Measurements from ENCODE around the gene COPB1. TPM values are rescaled to one million over a fixed set of nuclear protein-coding genes. Genes with fewer than 3 reads are reported as not detected.
A peak's percentile ranks its signal among the peaks of the same experiment; 100 is the strongest.

COPB1 gene
- total RNA-seq, 3 donors from 2014 or later (not counting 1 experiment from before 2014, with no cell fraction given) = 77.1 to 83.8 (median 80.4) TPM

- intact Hi-C loops (cut with micrococcal nuclease) = no loop called here
- Histone ChIP-seq H3K4me3 (ENCODE audit: low read length) (peak overlapping the region; percentile 94), H3K36me3 (ENCODE audit: control insufficient read depth, insufficient read depth, low read length) (peaks cover 36% of the 10 kb centered on the region), H3K27ac (ENCODE audit: low read length) (peak overlapping the region; percentile 89), H3K4me1 (ENCODE audit: control insufficient read depth, insufficient read depth, low read length) (peaks cover 4% of the 10 kb centered on the region), H3K27me3 (ENCODE audit: control insufficient read depth, insufficient read depth, low read length) (no peaks in the 10 kb centered on the region), H3K9me3 (ENCODE audit: control insufficient read depth, insufficient read depth, low read length) (no peaks in the 10 kb centered on the region)
- peaks cover 36 to 41% of the 10 kb centered on the region in 2 donors for H3K4me1 Mint-ChIP-seq
- peak; percentile 46 to 59 (median 48) for ATAC-seq
- H3K36me3 Mint-ChIP-seq = peaks cover 13% of the 10 kb centered on the region
- no peak for TF ChIP-seq CTCF (IDR thresholded peaks at IDR 0.05)
- H3K27ac Mint-ChIP-seq = peak overlapping the region; percentile 96 to 97
- WGBS (ENCODE audit: insufficient coverage) = 2% methylated on average over 5 of the region's 6 CpGs
- peak; percentile 37 to 80 for DNase-seq
- peak overlapping the region; percentile 98 for H3K4me3 Mint-ChIP-seq
- H3K27me3 Mint-ChIP-seq (ENCODE audit: low read depth in 2 of 2) = no peaks in the 10 kb centered on the region
- H3K9me3 Mint-ChIP-seq = no peaks in the 10 kb centered on the region
These were observed 605 bp upstream of the COPB1 start for GRCh38 chr11:14500181-14500651.

DNA sequence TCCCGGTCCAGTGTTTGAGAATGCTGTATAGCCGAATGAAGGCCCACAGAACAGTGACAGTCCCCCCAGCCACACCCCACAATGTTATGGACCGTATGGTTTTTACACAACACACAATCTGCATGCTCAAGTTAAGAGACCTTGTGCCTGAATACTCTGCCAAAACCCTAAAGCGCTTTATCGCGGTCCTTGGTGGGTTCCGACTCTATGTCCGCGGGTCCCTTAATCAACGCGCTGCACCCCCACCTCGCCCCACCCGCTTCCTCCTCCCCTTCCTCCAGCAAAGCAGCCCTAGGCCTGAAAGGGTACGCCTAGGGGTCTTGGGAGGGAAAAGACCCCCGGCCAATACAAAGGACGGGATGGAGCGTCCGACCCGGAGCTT lies 442 bp downstream of the COPB1 start:
- H3K9me3 Mint-ChIP-seq = no peaks in the 10 kb centered on the region
- H3K4me1 ChIP-seq (ENCODE audit: control insufficient read depth, insufficient read depth, low read length) = peaks cover 4% of the 10 kb centered on the region
- H3K4me3 ChIP-seq (ENCODE audit: low read length) = peak overlapping the region; percentile 94
- peak overlapping the region; percentile 89 for H3K27ac ChIP-seq (ENCODE audit: low read length)
- H3K36me3 Mint-ChIP-seq = peaks cover 18% of the 10 kb centered on the region
- under 1% methylated on average over 13 of the region's 19 CpGs for WGBS (ENCODE audit: insufficient coverage)
- H3K9me3 ChIP-seq (ENCODE audit: control insufficient read depth, insufficient read depth, low read length) = no peaks in the 10 kb centered on the region
- TF ChIP-seq CTCF (IDR thresholded peaks at IDR 0.05) = no peak
- H3K27me3 Mint-ChIP-seq (ENCODE audit: low read depth in 2 of 2) = no peaks in the 10 kb centered on the region
- intact Hi-C loops (cut with micrococcal nuclease) = loop anchor here (1.0 to 5.0 kb wide), 4 partner anchors 21 to 406 kb away; partner anchors contain the start of genes CYP2R1 and PSMA1
- peaks cover 36 to 51% of the 10 kb centered on the region in 2 donors for H3K4me1 Mint-ChIP-seq
- DNase-seq (peak in 1 of 2 donors; percentile 61), ATAC-seq (peak; percentile 31 to 49 (median 38))
- H3K4me3 Mint-ChIP-seq = peak overlapping the region; percentile 98
- H3K27me3 ChIP-seq (ENCODE audit: control insufficient read depth, insufficient read depth, low read length) = no peaks in the 10 kb centered on the region
- H3K27ac Mint-ChIP-seq = peak overlapping the region; percentile 96 to 97
- H3K36me3 ChIP-seq (ENCODE audit: control insufficient read depth, insufficient read depth, low read length) = peaks cover 37% of the 10 kb centered on the region

- H3K9me3 Mint-ChIP-seq = no peaks in the 10 kb centered on the region
- H3K27ac Mint-ChIP-seq = peak overlapping the region in 1 of 2 donors; percentile 40
- intact Hi-C loops (cut with micrococcal nuclease) = no loop called here
- no peak overlapping the region for H3K4me3 Mint-ChIP-seq
- Histone ChIP-seq H3K4me1 (ENCODE audit: control insufficient read depth, insufficient read depth, low read length) (no peaks in the 10 kb centered on the region), H3K9me3 (ENCODE audit: control insufficient read depth, insufficient read depth, low read length) (no peaks in the 10 kb centered on the region), H3K27me3 (ENCODE audit: control insufficient read depth, insufficient read depth, low read length) (no peaks in the 10 kb centered on the region), H3K27ac (ENCODE audit: low read length) (no peak overlapping the region), H3K36me3 (ENCODE audit: control insufficient read depth, insufficient read depth, low read length) (peaks cover 84% of the 10 kb centered on the region), H3K4me3 (ENCODE audit: low read length) (no peak overlapping the region)
- peaks cover 16 to 18% of the 10 kb centered on the region in 2 donors for H3K4me1 Mint-ChIP-seq
- TF ChIP-seq CTCF (IDR thresholded peaks at IDR 0.05) = no peak
- no peak for ATAC-seq
- no peaks in the 10 kb centered on the region for H3K27me3 Mint-ChIP-seq (ENCODE audit: low read depth in 2 of 2)
- 100% methylated on average over 1 of the region's 3 CpGs for WGBS (ENCODE audit: insufficient coverage)
- H3K36me3 Mint-ChIP-seq = peaks cover 20% of the 10 kb centered on the region
- DNase-seq = no peak
These were observed 18.9 kb downstream of the COPB1 start for GRCh38 chr11:14480716-14481115.

DNA sequence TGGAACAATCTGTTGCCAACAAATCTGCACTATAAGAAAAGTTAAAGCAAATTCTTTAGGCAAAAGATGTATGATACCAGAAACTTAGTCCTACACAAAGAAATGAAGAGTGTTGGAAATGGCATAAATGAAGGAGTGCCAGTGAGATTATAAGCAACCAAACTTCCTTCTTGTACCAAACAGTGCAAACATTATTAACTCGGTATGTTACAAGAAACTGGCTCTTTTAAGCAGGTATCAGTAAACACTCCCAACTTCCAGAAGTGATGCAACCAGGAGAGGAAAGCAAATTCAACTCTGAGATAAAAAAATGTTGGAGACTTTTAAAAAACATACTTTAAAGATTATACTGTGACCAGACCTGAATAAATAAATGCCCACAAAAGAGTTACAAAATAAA lies 28.5 kb downstream of the COPB1 start:
- ATAC-seq (no peak), DNase-seq (no peak)
- H3K27me3 ChIP-seq (ENCODE audit: control insufficient read depth, insufficient read depth, low read length) = no peaks in the 10 kb centered on the region
- peaks cover 34 to 49% of the 10 kb centered on the region in 2 donors for H3K4me1 Mint-ChIP-seq
- TF ChIP-seq CTCF (IDR thresholded peaks at IDR 0.05) = no peak
- no peaks in the 10 kb centered on the region for H3K27me3 Mint-ChIP-seq (ENCODE audit: low read depth in 2 of 2)
- H3K9me3 ChIP-seq (ENCODE audit: control insufficient read depth, insufficient read depth, low read length) = no peaks in the 10 kb centered on the region
- WGBS (ENCODE audit: insufficient coverage) = 100% methylated on average over 1 of the region's 1 CpG
- H3K9me3 Mint-ChIP-seq = no peaks in the 10 kb centered on the region
- intact Hi-C loops (cut with micrococcal nuclease) = no loop called here
- H3K27ac Mint-ChIP-seq = peak overlapping the region; percentile 29 to 64
- H3K4me3 ChIP-seq (ENCODE audit: low read length) = no peak overlapping the region
- peaks cover 38% of the 10 kb centered on the region for H3K36me3 Mint-ChIP-seq
- no peak overlapping the region for H3K4me3 Mint-ChIP-seq
- H3K4me1 ChIP-seq (ENCODE audit: control insufficient read depth, insufficient read depth, low read length) = no peaks in the 10 kb centered on the region
- peaks cover 94% of the 10 kb centered on the region for H3K36me3 ChIP-seq (ENCODE audit: control insufficient read depth, insufficient read depth, low read length)
- no peak overlapping the region for H3K27ac ChIP-seq (ENCODE audit: low read length)
